Vagina (tissue), 2 donors: ENCODE measurements around the gene ANKRD60.

Source experiments
- CTCF ChIP-seq, 3 experiments: fragments of 450-650 bp in 2 of 3; fragments of 200-600 bp in 1 of 3; sonication (generic) in 1 of 3; IDR thresholded peaks; one replicate each; pipeline ENCODE4 v1.5.1; 2017 to 2019; ENCODE audit warnings: antibody characterized with exemption in 3 of 3, mild to moderate bottlenecking in 2 of 3, moderate library complexity in 2 of 3
- POLR2AphosphoS5 ChIP-seq, 2 donors: sonication (generic); formaldehyde crosslinking; IDR thresholded peaks; one replicate each; pipeline ENCODE4 v1.9.0; 2017; ENCODE audit warnings: antibody characterized with exemption in 2 of 2, mild to moderate bottlenecking in 2 of 2, low read depth in 1 of 2; ENCODE audit not compliant: insufficient read depth in 1 of 2

DNA sequence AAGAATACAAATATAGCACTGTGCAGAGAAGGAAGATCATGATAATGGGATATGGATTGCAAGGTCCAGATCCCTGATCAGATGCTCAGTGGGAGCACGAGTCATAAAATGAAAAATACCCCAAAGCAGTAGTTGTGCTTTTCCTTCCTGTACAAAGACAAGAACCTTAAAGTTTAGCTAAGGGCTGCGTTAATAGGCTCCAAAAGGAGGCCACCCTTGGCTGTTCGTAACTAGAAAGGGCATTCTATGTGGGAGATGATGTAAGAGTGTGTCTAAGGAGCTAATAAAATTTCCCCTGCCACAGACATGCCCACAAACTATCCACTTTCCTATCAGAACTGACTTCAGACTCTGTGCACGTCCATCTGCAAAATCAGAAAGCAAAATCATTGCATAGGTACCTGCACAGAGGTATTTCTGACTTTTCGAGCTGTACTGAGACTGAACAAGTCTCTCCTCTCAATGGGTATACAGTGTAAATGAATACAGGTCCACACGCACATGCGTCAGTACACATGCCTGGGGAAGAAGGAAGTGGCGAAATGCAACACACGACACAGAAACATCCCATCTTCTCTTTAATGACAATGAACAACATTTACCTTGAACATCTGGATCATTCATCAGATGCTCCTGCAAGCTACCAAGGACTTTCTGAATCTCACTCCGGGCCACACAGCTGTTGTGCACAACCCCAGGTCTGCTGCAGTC, 16.9 kb upstream of the ANKRD60 start:
- TF ChIP-seq CTCF (IDR thresholded peaks at IDR 0.05) (no peak), POLR2AphosphoS5 (IDR thresholded peaks at IDR 0.05; ENCODE audit: insufficient read depth in 1 of 2, low read depth in 1 of 2) (no peak)
